Adrenal gland (tissue), 5 donors: ENCODE results near the gene SRGAP3.

Experiments used
- POLR2A ChIP-seq, 2 donors: fragments of 450-650 bp; IDR thresholded peaks; one replicate each; pipeline ENCODE4 v1.6.1; 2017; ENCODE audit warnings: antibody characterized with exemption in 2 of 2, mild to moderate bottlenecking in 2 of 2, moderate library complexity in 1 of 2
- TF ChIP-seq, protein P1 (sequence below), 6 experiments: fragments of 450-650 bp in 4 of 6; fragments of 200-600 bp in 2 of 6; sonication (generic) in 1 of 6; IDR thresholded peaks; 1 replicate in 5 of 6; 2 replicates in 1 of 6; pipeline versions ENCODE4 v1.5.1 to v1.8.0; 2016 to 2021; ENCODE audit warnings: antibody characterized with exemption in 6 of 6, mild to moderate bottlenecking in 2 of 6, moderate library complexity in 1 of 6
- donor health status: DM: no; HTN: no; CAD: no.

DNA sequence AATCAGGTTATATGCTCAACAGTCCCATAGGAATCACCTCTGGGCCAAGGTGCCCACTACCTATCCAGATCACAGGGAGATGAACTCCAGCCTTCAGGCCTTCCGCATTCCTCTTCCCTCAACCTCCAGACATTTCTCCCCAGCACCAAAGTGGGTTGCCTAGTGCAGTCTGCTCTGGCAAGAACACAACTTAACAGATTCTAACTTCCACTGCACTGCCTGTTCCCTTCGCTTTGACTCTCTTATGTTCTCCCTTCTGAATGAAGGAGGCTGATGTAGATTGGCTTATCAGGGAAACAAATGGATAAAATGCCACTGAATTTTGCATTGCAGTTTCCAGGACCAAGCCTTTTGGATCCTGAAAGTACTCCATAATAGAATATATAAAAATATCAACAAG lies 106.3 kb downstream of the SRGAP3 start:
- TF ChIP-seq, protein P1, sequence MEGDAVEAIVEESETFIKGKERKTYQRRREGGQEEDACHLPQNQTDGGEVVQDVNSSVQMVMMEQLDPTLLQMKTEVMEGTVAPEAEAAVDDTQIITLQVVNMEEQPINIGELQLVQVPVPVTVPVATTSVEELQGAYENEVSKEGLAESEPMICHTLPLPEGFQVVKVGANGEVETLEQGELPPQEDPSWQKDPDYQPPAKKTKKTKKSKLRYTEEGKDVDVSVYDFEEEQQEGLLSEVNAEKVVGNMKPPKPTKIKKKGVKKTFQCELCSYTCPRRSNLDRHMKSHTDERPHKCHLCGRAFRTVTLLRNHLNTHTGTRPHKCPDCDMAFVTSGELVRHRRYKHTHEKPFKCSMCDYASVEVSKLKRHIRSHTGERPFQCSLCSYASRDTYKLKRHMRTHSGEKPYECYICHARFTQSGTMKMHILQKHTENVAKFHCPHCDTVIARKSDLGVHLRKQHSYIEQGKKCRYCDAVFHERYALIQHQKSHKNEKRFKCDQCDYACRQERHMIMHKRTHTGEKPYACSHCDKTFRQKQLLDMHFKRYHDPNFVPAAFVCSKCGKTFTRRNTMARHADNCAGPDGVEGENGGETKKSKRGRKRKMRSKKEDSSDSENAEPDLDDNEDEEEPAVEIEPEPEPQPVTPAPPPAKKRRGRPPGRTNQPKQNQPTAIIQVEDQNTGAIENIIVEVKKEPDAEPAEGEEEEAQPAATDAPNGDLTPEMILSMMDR (IDR thresholded peaks at IDR 0.05), result no peak
- no peak for TF ChIP-seq POLR2A (IDR thresholded peaks at IDR 0.05)
